ENCODE data around the gene SNED1. TPM values are rescaled to one million over a fixed set of nuclear protein-coding genes. Genes with fewer than 3 reads are reported as not detected.
A peak's percentile ranks its signal among the peaks of the same experiment; 100 is the strongest.

The SNED1 gene
- total RNA-seq, 1 experiment from 2014 or later = 3.2 TPM

DNA sequence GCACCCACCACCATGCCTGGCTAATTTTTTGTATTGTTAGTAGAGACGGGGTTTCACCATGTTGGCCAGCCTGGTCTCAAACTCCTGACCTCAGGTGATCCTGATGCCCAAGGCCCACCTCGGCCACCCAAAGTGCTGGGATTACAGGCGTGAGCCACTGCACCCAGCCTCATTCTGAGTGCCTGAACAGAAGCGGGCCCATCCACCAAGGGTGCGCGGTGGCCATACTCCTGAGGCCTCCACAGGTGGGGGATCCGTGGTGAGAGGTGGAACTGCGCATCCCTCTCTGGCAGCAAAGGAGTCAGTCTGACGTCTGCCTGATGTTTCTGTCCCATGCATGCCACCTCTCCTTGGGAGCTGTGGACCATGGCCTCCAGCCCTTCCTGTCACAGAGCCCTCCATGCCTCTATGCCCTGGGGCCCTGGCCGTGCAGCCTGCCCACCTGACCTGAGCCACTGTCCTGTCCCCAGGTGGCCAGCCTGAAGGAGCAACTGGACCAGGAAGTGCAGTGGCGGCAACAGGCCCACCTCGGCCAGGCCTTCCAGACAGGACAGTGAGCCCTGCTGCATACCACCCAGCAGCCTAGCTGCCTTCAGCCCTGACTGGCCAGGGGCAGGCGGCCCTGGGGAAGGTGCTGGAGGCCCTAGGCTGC lies 7.6 kb upstream of the SNED1 start:
- Mint-ChIP-seq H3K36me3 (no peaks in the 10 kb centered on the region), H3K27me3 (ENCODE audit: low read depth) (no peaks in the 10 kb centered on the region), H3K9me3 (no peaks in the 10 kb centered on the region), H3K4me1 (no peaks in the 10 kb centered on the region), H3K4me3 (no peak overlapping the region), H3K27ac (no peak overlapping the region)
- no peak for DNase-seq (ENCODE audit: low spot score)
- ChIA-PET CTCF (interaction anchor here (0.6 to 1.4 kb wide), 3 partner anchors 76 to 140 kb away, joined by 3 to 6 read pairs (median 3); no protein-coding TSS in a partner anchor), POLR2A (no interaction called here)
- no peak for ATAC-seq
- TF ChIP-seq E2F5 (CRISPR knock-in tag; IDR thresholded peaks at IDR 0.05) = no peak
- TF ChIP-seq FOXJ3 (CRISPR knock-in tag; IDR thresholded peaks at IDR 0.05; ENCODE audit: borderline replicate concordance) = no peak
- TF ChIP-seq NR3C1 (CRISPR knock-in tag; conservative IDR thresholded peaks at IDR 0.05; ENCODE audit: low read depth) = no peak
- no peak for TF ChIP-seq SOX15 (CRISPR knock-in tag; IDR thresholded peaks at IDR 0.05)
- TF ChIP-seq, protein P1, sequence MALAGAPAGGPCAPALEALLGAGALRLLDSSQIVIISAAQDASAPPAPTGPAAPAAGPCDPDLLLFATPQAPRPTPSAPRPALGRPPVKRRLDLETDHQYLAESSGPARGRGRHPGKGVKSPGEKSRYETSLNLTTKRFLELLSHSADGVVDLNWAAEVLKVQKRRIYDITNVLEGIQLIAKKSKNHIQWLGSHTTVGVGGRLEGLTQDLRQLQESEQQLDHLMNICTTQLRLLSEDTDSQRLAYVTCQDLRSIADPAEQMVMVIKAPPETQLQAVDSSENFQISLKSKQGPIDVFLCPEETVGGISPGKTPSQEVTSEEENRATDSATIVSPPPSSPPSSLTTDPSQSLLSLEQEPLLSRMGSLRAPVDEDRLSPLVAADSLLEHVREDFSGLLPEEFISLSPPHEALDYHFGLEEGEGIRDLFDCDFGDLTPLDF (CRISPR knock-in tag; IDR thresholded peaks at IDR 0.05) = no peak
- no peak for TF ChIP-seq ESRRA (CRISPR knock-in tag; IDR thresholded peaks at IDR 0.05; ENCODE audit: borderline replicate concordance)

DNA sequence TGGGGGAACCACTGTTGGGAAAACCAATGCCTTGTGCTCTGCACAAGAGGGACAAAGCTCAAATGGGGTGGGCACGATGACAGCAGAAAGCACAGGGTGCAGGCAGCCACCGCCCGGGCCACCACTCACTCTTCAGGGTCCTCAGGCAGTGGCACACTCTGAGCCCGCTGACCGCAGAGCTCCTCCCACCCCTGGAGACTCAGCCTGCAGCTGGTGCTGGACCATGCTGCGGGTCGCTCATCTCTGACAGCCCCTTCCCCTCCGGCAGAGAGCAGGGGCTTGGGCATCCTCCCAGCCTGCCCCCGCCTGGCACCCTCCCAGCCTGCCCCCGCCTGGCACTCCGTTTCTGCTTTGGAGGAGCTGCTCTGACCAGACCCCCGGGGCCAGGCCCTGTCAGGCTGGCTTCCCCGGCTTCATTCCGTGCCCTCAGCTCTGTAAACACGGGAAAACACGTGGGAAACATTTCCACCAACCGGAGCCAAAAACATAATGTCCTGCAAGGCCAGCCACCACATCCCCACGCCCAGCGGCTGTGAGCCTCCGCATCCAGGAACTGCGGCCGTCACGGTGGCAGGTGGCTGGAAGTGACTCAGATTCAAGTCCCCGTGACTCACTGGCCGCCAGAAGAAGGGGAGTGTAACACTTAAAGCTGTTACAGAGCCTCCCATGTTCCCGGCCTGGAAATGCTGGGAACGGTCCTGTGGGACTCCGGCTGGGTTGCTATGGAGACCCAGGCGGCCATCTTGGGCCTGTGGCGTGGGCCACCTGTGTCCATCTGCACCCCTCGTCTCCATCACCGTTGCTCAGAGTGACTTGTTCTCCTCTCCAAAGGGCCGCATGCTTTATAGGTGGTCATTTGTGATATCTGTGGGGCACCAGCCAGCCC lies 6.8 kb upstream of the SNED1 start:
- CTCF ChIA-PET = interaction anchor here (1.0 to 1.4 kb wide), 2 partner anchors 8 to 140 kb away, joined by 4 to 6 read pairs; no protein-coding TSS in a partner anchor
- no peaks in the 10 kb centered on the region for H3K9me3 Mint-ChIP-seq
- no peaks in the 10 kb centered on the region for H3K4me1 Mint-ChIP-seq
- H3K4me3 Mint-ChIP-seq = no peak overlapping the region
- TF ChIP-seq FOXJ3 (CRISPR knock-in tag; IDR thresholded peaks at IDR 0.05; ENCODE audit: borderline replicate concordance) = no peak
- TF ChIP-seq, protein P2, sequence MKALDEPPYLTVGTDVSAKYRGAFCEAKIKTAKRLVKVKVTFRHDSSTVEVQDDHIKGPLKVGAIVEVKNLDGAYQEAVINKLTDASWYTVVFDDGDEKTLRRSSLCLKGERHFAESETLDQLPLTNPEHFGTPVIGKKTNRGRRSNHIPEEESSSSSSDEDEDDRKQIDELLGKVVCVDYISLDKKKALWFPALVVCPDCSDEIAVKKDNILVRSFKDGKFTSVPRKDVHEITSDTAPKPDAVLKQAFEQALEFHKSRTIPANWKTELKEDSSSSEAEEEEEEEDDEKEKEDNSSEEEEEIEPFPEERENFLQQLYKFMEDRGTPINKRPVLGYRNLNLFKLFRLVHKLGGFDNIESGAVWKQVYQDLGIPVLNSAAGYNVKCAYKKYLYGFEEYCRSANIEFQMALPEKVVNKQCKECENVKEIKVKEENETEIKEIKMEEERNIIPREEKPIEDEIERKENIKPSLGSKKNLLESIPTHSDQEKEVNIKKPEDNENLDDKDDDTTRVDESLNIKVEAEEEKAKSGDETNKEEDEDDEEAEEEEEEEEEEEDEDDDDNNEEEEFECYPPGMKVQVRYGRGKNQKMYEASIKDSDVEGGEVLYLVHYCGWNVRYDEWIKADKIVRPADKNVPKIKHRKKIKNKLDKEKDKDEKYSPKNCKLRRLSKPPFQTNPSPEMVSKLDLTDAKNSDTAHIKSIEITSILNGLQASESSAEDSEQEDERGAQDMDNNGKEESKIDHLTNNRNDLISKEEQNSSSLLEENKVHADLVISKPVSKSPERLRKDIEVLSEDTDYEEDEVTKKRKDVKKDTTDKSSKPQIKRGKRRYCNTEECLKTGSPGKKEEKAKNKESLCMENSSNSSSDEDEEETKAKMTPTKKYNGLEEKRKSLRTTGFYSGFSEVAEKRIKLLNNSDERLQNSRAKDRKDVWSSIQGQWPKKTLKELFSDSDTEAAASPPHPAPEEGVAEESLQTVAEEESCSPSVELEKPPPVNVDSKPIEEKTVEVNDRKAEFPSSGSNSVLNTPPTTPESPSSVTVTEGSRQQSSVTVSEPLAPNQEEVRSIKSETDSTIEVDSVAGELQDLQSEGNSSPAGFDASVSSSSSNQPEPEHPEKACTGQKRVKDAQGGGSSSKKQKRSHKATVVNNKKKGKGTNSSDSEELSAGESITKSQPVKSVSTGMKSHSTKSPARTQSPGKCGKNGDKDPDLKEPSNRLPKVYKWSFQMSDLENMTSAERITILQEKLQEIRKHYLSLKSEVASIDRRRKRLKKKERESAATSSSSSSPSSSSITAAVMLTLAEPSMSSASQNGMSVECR (CRISPR knock-in tag; IDR thresholded peaks at IDR 0.05; ENCODE audit: borderline replicate concordance) = no peak
- TF ChIP-seq, protein P3, sequence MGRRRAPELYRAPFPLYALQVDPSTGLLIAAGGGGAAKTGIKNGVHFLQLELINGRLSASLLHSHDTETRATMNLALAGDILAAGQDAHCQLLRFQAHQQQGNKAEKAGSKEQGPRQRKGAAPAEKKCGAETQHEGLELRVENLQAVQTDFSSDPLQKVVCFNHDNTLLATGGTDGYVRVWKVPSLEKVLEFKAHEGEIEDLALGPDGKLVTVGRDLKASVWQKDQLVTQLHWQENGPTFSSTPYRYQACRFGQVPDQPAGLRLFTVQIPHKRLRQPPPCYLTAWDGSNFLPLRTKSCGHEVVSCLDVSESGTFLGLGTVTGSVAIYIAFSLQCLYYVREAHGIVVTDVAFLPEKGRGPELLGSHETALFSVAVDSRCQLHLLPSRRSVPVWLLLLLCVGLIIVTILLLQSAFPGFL (CRISPR knock-in tag; IDR thresholded peaks at IDR 0.05; ENCODE audit: borderline replicate concordance) = no peak
- no peaks in the 10 kb centered on the region for H3K36me3 Mint-ChIP-seq
- H3K27me3 Mint-ChIP-seq (ENCODE audit: low read depth) = no peaks in the 10 kb centered on the region
- POLR2A ChIA-PET = no interaction called here
- no peak overlapping the region for H3K27ac Mint-ChIP-seq
- DNase-seq (ENCODE audit: low spot score) (no peak), ATAC-seq (peak; percentile 24; the same call in 1 of the 2 replicates)

DNA sequence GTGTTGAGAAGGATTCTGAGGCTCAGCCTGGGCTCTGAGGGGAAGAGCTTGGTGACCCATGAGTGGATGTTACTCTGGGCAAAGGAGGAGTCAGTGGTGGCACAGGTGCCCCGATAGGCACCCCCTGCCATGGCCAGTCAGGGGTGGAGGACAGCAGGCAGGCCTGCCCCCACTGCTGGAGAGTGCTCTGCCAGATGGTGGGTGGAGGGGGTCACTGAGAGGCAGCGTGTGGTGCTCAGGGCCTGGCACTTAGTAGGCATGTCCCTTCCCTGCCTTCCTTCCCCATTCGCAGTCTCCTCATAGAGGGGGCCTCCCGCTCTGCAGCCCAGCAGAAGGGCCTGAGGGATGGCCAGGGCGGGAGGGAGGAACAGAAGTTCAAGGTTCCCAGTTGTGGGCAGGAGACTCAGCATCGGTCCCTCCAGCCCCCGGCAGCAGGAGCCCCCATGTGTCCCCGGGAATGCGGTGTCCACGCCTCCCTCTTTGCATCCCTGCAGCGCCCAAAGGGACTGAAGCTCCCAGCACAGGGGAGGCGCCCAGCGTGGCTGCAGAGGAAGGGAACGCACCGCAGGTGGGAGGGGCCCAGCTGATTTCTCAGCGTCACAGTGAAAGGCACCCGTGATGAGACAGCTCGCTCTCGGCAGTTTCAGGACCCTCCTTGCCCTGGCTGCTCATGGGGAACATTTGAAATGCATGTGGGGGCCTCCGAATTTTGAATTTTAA lies 5.7 kb upstream of the SNED1 start:
- ATAC-seq = no peak
- CTCF ChIA-PET = interaction anchor here (0.5 to 1.2 kb wide), 2 partner anchors 9 to 24 kb away, joined by 4 to 5 read pairs; no protein-coding TSS in a partner anchor
- POLR2A ChIA-PET = no interaction called here
- Mint-ChIP-seq H3K27me3 (ENCODE audit: low read depth) (peaks cover 7% of the 10 kb centered on the region), H3K4me1 (no peaks in the 10 kb centered on the region), H3K4me3 (no peak overlapping the region), H3K27ac (no peak overlapping the region), H3K36me3 (no peaks in the 10 kb centered on the region), H3K9me3 (no peaks in the 10 kb centered on the region)
- no peak for DNase-seq (ENCODE audit: low spot score)
- TF ChIP-seq IRF2 (CRISPR knock-in tag; IDR thresholded peaks at IDR 0.05; ENCODE audit: borderline replicate concordance, low read depth) = no peak
- TF ChIP-seq FOXJ3 (CRISPR knock-in tag; IDR thresholded peaks at IDR 0.05; ENCODE audit: borderline replicate concordance) = no peak
- TF ChIP-seq NFATC4 (CRISPR knock-in tag; IDR thresholded peaks at IDR 0.05) = no peak
- TF ChIP-seq, protein P4, sequence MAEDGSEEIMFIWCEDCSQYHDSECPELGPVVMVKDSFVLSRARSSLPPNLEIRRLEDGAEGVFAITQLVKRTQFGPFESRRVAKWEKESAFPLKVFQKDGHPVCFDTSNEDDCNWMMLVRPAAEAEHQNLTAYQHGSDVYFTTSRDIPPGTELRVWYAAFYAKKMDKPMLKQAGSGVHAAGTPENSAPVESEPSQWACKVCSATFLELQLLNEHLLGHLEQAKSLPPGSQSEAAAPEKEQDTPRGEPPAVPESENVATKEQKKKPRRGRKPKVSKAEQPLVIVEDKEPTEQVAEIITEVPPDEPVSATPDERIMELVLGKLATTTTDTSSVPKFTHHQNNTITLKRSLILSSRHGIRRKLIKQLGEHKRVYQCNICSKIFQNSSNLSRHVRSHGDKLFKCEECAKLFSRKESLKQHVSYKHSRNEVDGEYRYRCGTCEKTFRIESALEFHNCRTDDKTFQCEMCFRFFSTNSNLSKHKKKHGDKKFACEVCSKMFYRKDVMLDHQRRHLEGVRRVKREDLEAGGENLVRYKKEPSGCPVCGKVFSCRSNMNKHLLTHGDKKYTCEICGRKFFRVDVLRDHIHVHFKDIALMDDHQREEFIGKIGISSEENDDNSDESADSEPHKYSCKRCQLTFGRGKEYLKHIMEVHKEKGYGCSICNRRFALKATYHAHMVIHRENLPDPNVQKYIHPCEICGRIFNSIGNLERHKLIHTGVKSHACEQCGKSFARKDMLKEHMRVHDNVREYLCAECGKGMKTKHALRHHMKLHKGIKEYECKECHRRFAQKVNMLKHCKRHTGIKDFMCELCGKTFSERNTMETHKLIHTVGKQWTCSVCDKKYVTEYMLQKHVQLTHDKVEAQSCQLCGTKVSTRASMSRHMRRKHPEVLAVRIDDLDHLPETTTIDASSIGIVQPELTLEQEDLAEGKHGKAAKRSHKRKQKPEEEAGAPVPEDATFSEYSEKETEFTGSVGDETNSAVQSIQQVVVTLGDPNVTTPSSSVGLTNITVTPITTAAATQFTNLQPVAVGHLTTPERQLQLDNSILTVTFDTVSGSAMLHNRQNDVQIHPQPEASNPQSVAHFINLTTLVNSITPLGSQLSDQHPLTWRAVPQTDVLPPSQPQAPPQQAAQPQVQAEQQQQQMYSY (CRISPR knock-in tag; IDR thresholded peaks at IDR 0.05) = no peak
- TF ChIP-seq SOX15 (CRISPR knock-in tag; IDR thresholded peaks at IDR 0.05) = no peak
- TF ChIP-seq RELA (CRISPR knock-in tag; IDR thresholded peaks at IDR 0.05; ENCODE audit: borderline replicate concordance) = no peak
- TF ChIP-seq, protein P5, sequence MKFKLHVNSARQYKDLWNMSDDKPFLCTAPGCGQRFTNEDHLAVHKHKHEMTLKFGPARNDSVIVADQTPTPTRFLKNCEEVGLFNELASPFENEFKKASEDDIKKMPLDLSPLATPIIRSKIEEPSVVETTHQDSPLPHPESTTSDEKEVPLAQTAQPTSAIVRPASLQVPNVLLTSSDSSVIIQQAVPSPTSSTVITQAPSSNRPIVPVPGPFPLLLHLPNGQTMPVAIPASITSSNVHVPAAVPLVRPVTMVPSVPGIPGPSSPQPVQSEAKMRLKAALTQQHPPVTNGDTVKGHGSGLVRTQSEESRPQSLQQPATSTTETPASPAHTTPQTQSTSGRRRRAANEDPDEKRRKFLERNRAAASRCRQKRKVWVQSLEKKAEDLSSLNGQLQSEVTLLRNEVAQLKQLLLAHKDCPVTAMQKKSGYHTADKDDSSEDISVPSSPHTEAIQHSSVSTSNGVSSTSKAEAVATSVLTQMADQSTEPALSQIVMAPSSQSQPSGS (CRISPR knock-in tag; IDR thresholded peaks at IDR 0.05; ENCODE audit: borderline replicate concordance, low read depth) = no peak
